ENCODE results near the gene SPTAN1.

DNA sequence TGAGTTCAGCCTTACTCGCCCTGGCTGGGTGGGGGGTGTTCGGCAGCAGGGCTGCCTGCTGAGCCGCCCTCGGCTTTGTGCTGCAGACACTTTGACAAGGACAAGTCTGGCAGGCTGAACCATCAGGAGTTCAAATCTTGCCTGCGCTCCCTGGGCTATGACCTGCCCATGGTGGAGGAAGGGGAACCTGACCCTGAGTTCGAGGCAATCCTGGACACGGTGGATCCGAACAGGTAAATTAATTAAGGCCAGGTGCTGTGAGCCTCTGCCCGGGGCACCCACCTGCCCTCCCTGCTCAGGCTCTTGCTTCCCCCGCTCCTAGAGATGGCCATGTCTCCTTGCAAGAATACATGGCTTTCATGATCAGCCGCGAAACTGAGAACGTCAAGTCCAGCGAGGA, 80.1 kb downstream of the SPTAN1 start:
- TF ChIP-seq, protein P1, sequence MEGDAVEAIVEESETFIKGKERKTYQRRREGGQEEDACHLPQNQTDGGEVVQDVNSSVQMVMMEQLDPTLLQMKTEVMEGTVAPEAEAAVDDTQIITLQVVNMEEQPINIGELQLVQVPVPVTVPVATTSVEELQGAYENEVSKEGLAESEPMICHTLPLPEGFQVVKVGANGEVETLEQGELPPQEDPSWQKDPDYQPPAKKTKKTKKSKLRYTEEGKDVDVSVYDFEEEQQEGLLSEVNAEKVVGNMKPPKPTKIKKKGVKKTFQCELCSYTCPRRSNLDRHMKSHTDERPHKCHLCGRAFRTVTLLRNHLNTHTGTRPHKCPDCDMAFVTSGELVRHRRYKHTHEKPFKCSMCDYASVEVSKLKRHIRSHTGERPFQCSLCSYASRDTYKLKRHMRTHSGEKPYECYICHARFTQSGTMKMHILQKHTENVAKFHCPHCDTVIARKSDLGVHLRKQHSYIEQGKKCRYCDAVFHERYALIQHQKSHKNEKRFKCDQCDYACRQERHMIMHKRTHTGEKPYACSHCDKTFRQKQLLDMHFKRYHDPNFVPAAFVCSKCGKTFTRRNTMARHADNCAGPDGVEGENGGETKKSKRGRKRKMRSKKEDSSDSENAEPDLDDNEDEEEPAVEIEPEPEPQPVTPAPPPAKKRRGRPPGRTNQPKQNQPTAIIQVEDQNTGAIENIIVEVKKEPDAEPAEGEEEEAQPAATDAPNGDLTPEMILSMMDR (conservative IDR thresholded peaks at IDR 0.05; ENCODE audit: low read depth, low read length), result no peak
- TF ChIP-seq RFX5 (IDR thresholded peaks at IDR 0.05; ENCODE audit: low read depth, low read length), result no peak
